Fibroblast of lung (primary cell): ENCODE results near the gene TXNDC8.
"Not testable (repeated sequence)": the region's sequence is repeated elsewhere in the genome, so short reads cannot be mapped to it uniquely, and the experiment has no call there.

ENCODE experiments used
- CTCF ChIP-seq, 2 donors: IDR thresholded peaks in 1 of 2; conservative IDR thresholded peaks in 1 of 2; 1 replicate in 1 of 2; 2 replicates in 1 of 2; pipeline ENCODE4 v1.5.1; 2011 to 2012; ENCODE audit warnings: low read length in 2 of 2, control low read depth in 1 of 2, inconsistent platforms in 1 of 2, low read depth in 1 of 2, mild to moderate bottlenecking in 1 of 2
- EZH2 ChIP-seq: IDR thresholded peaks from 2 replicates; pipeline ENCODE4 v1.5.1; 2012; ENCODE audit warnings: low read length, control low read depth, mild to moderate bottlenecking; ENCODE audit errors: missing control alignments

- TF ChIP-seq EZH2; CTCF (conservative IDR thresholded peaks at IDR 0.05 in 1 of 2, IDR thresholded peaks at IDR 0.05 in 1 of 2; ENCODE audit: low read depth in 1 of 2, low read length in 2 of 2): not testable (repeated sequence)
Observed at GRCh38 chr9:110358992-110359391, 21.3 kb upstream of the TXNDC8 start.
